Right lobe of liver (tissue), 4 donors: Measurements from ENCODE around the gene ISL1.

Experiments used
- CTCF ChIP-seq, 4 donors: fragments of 200-600 bp in 3 of 4; fragments of 450-650 bp in 1 of 4; IDR thresholded peaks; one replicate each; pipeline versions ENCODE4 v1.5.1 to v1.8.0; 2016 to 2022; ENCODE audit warnings: antibody characterized with exemption in 4 of 4, mild to moderate bottlenecking in 2 of 4
- POLR2A ChIP-seq: fragments of 450-650 bp; IDR thresholded peaks from one replicate; pipeline ENCODE4 v1.6.1; 2017; ENCODE audit warnings: antibody characterized with exemption, mild to moderate bottlenecking
- donor health status: DM: no; HTN: no; CAD: no.
- donor health status: DM: no; HTN: no; CAD: no.
- donor health status: DM: no; HTN: yes; CAD: no.

- no peak for TF ChIP-seq POLR2A
- no peak for TF ChIP-seq CTCF (IDR thresholded peaks at IDR 0.05)
Observed at GRCh38 chr5:51379331-51379700, 3.9 kb upstream of the ISL1 start.
